ENCODE measurements around the gene MEN1.

DNA sequence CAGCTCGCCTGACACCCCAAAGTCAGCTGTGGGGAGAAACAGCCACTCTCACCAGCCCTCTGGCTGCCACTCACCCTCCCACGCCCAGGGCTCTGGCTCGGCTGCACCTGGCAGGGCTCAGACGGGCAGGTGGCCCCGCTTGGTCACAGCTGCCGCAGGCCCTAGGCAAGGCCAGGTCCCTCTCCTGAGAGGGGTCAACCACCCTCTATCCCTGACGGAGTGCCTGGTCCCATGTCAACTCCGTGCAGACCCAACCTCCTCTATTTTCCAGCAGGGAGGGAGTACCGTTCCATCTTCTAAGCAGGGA, 9.2 kb downstream of the MEN1 start:
- TF ChIP-seq, protein P1, sequence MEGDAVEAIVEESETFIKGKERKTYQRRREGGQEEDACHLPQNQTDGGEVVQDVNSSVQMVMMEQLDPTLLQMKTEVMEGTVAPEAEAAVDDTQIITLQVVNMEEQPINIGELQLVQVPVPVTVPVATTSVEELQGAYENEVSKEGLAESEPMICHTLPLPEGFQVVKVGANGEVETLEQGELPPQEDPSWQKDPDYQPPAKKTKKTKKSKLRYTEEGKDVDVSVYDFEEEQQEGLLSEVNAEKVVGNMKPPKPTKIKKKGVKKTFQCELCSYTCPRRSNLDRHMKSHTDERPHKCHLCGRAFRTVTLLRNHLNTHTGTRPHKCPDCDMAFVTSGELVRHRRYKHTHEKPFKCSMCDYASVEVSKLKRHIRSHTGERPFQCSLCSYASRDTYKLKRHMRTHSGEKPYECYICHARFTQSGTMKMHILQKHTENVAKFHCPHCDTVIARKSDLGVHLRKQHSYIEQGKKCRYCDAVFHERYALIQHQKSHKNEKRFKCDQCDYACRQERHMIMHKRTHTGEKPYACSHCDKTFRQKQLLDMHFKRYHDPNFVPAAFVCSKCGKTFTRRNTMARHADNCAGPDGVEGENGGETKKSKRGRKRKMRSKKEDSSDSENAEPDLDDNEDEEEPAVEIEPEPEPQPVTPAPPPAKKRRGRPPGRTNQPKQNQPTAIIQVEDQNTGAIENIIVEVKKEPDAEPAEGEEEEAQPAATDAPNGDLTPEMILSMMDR (conservative IDR thresholded peaks at IDR 0.05; ENCODE audit: low read depth, low read length) = no peak
- no peak for TF ChIP-seq EZH2 (IDR thresholded peaks at IDR 0.05; ENCODE audit: low read length, unreplicated experiment)
- TF ChIP-seq EZH2phosphoT487 (IDR thresholded peaks at IDR 0.05; ENCODE audit: borderline replicate concordance, low read length) = no peak
